OCI-LY7 (cell line): ENCODE data around the gene PCTP. TPM values are rescaled to one million over a fixed set of nuclear protein-coding genes. Genes with fewer than 3 reads are reported as not detected.

Experiments
- BruUV-seq: library from RNA; stranded (reverse); fragments of 400-500 nt; replicated peaks from 2 replicates; lab custom pipeline; 2021; lab: Mats Ljungman, UMichigan
- CTCF ChIA-PET: fragments of 300-600 bp; sonication (Branson Sonifier 250); formaldehyde crosslinking; loops from one replicate; lab custom pipeline; 2022; ENCODE audit warnings: antibody characterized with exemption; ENCODE audit not compliant: unreplicated experiment; lab: Charles Lee
- POLR2A ChIA-PET: fragments of 300-600 bp; sonication (Branson Sonifier 250); formaldehyde crosslinking; loops from one replicate; lab custom pipeline; 2022; ENCODE audit warnings: antibody characterized with exemption; lab: Charles Lee
- DNase-seq: peaks from one replicate; pipeline ENCODE4 v3.0.0-alpha.2; 2015; ENCODE audit warnings: low spot score
- H2AFZ ChIP-seq: fragments of 200-600 bp; sonication (generic), shearing (Covaris generic); 2 replicates; pipeline ENCODE4 v1.6.1; 2014; ENCODE audit warnings: mild to moderate bottlenecking, antibody characterized with exemption, low read length, moderate library complexity
- H3K27ac ChIP-seq: fragments of 200-600 bp; sonication (generic); 2 replicates; pipeline ENCODE4 v1.5.1; 2014; ENCODE audit warnings: mixed run types, low read depth, mild to moderate bottlenecking, moderate library complexity, low read length, inconsistent platforms; ENCODE audit not compliant: poor library complexity, severe bottlenecking
- H3K36me3 ChIP-seq: fragments of 200-600 bp; sonication (generic); 2 replicates; pipeline ENCODE4 v1.6.1; 2014; ENCODE audit warnings: mild to moderate bottlenecking, antibody characterized with exemption, low read length, moderate library complexity, mixed read lengths; ENCODE audit not compliant: insufficient read depth
- H3K4me1 ChIP-seq: fragments of 200-600 bp; sonication (generic); 2 replicates; pipeline ENCODE4 v1.5.1; 2014; ENCODE audit warnings: mild to moderate bottlenecking, low read length; ENCODE audit not compliant: insufficient read depth, poor library complexity, severe bottlenecking
- H3K4me2 ChIP-seq: fragments of 200-600 bp; sonication (generic); 2 replicates; pipeline ENCODE4 v1.6.1; 2014; ENCODE audit warnings: mild to moderate bottlenecking, low read length
- H3K4me3 ChIP-seq: fragments of 200-600 bp; sonication (generic); 2 replicates; pipeline ENCODE4 v1.5.1; 2014; ENCODE audit warnings: mild to moderate bottlenecking, low read depth, low read length; ENCODE audit not compliant: poor library complexity, severe bottlenecking
- H3K79me2 ChIP-seq: fragments of 200-600 bp; sonication (generic); 2 replicates; pipeline ENCODE4 v1.6.1; 2016; ENCODE audit warnings: low read depth, mild to moderate bottlenecking, low read length, moderate library complexity, mixed read lengths; ENCODE audit not compliant: insufficient read depth
- H3K9me2 ChIP-seq: fragments of 200-600 bp; sonication (generic); 2 replicates; pipeline ENCODE4 v1.6.1; 2016; ENCODE audit warnings: mild to moderate bottlenecking, low read length, mixed read lengths; ENCODE audit not compliant: insufficient read depth
- H3K9me3 ChIP-seq: fragments of 200-600 bp; sonication (generic); 2 replicates; pipeline ENCODE4 v1.6.1; 2014; ENCODE audit warnings: mild to moderate bottlenecking, mixed run types, low read length, mixed read lengths
- H4K20me1 ChIP-seq: fragments of 200-600 bp; sonication (generic); 2 replicates; pipeline ENCODE4 v1.6.1; 2014; ENCODE audit warnings: mild to moderate bottlenecking, antibody characterized with exemption, low read length, moderate library complexity, mixed read lengths; ENCODE audit not compliant: insufficient read depth
- CTCF ChIP-seq: fragments of 200-600 bp; sonication (generic); conservative IDR thresholded peaks from 2 replicates; pipeline ENCODE4 v1.5.1; 2014; ENCODE audit warnings: mild to moderate bottlenecking, antibody characterized with exemption, low read length, moderate library complexity, mixed read lengths
- EZH2phosphoT487 ChIP-seq: fragments of 200-600 bp; sonication (generic); IDR thresholded peaks from 2 replicates; pipeline ENCODE4 v1.6.1; 2018; ENCODE audit warnings: low read depth, borderline replicate concordance, mild to moderate bottlenecking, mixed run types, antibody characterized with exemption, low read length, moderate library complexity, mixed read lengths
- intact Hi-C: fragments of 100-400 bp; cut with micrococcal nuclease; formaldehyde crosslinking; loops from one replicate; pipeline ENCODE4 v1.10.0; 2022; ENCODE audit not compliant: unreplicated experiment
- total RNA-seq, 2 experiments: library from RNA; depleted of rRNA in 1 of 2; stranded (reverse); fragments of >200 nt in 1 of 2; shearing (Covaris generic) in 1 of 2; gene quantifications; 2 replicates each; pipeline ENCODE4 v1.2.3, GENCODE V29; 2014 to 2022

PCTP gene
- total RNA-seq, 2 experiments from 2014 or later: 6.1 to 9.4 TPM

- Histone ChIP-seq H2AFZ (no peak overlapping the region), H3K4me3 (no peak overlapping the region), H3K9me2 (no peaks in the 10 kb centered on the region), H3K9me3 (no peaks in the 10 kb centered on the region), H3K4me1 (no peaks in the 10 kb centered on the region), H3K4me2 (no peak overlapping the region), H3K79me2 (no peaks in the 10 kb centered on the region), H3K27ac (no peak overlapping the region), H3K36me3 (no peaks in the 10 kb centered on the region), H4K20me1 (no peaks in the 10 kb centered on the region)
- ChIA-PET CTCF (no interaction called here), POLR2A (interaction anchor here (0.6 to 1.2 kb wide), 3 partner anchors 9 to 249 kb away, joined by 3 read pairs; no protein-coding TSS in a partner anchor)
- intact Hi-C loops: no loop called here
- TF ChIP-seq CTCF: peak; percentile 25; the same call in 1 of the 2 replicates
- TF ChIP-seq EZH2phosphoT487: no peak
- DNase-seq: no peak
- no TSS peak for BruUV-seq
Measured at GRCh38 chr17:55772086-55772485, 21.2 kb downstream of the PCTP start.

DNA sequence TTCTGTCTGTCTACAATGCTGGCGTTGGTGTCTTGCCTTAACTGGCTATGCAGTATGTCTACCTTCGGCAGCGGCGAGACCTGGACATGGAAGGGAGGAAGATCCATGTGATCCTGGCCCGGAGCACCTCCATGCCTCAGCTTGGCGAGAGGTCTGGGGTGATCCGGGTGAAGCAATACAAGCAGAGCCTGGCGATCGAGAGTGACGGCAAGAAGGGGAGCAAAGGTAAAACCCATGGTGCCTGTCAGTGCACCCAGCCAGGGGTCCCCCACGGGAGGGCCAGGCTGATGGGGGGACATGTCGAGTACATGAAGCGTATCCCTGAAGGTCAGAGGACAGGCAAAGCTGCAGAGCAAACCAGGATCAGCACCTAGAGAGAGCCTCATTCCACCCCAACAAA lies 22.8 kb downstream of the PCTP start:
- H3K36me3 ChIP-seq: no peaks in the 10 kb centered on the region
- ChIA-PET CTCF (no interaction called here), POLR2A (interaction anchor here (1.2 kb wide), 1 partner anchor 8 kb away, joined by 4 read pairs; no protein-coding TSS in a partner anchor)
- DNase-seq: no peak
- no TSS peak for BruUV-seq
- no peaks in the 10 kb centered on the region for H4K20me1 ChIP-seq
- H2AFZ ChIP-seq: no peak overlapping the region
- intact Hi-C loops: no loop called here
- no peaks in the 10 kb centered on the region for H3K9me3 ChIP-seq
- H3K9me2 ChIP-seq: no peaks in the 10 kb centered on the region
- no peak overlapping the region for H3K4me2 ChIP-seq
- no peaks in the 10 kb centered on the region for H3K4me1 ChIP-seq
- no peak for TF ChIP-seq CTCF
- no peak for TF ChIP-seq EZH2phosphoT487
- H3K79me2 ChIP-seq: no peaks in the 10 kb centered on the region
- no peak overlapping the region for H3K27ac ChIP-seq
- H3K4me3 ChIP-seq: no peak overlapping the region

DNA sequence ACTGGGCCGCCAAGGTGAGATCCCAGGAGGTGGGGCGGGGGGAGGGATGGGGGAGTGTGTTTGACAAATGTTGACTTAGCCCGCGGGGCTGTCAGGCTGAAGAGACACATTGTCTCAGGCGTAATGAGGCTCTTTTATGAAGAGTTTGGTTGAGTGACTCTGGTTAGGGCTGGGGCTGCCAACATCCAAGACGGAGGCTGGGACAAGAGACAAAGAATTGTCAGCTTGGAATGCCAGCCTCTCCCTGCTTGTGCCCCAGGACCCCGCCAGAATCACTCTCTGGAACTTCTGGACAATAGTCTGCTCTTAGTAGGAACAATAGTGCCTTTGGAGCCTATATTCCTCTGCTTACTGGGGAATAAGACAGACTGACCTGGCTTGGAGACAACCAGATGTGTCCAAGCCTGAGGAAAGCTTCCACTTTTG lies 24.0 kb downstream of the PCTP start:
- ChIA-PET CTCF (no interaction called here), POLR2A (interaction anchor here (0.7 kb wide), 1 partner anchor 1518 kb away, joined by 6 read pairs; no protein-coding TSS in a partner anchor)
- H3K4me1 ChIP-seq: no peaks in the 10 kb centered on the region
- intact Hi-C loops: no loop called here
- DNase-seq: no peak
- H3K9me3 ChIP-seq: no peaks in the 10 kb centered on the region
- H3K9me2 ChIP-seq: no peaks in the 10 kb centered on the region
- no peak overlapping the region for H3K4me2 ChIP-seq
- no peaks in the 10 kb centered on the region for H3K79me2 ChIP-seq
- H3K4me3 ChIP-seq: no peak overlapping the region
- H3K36me3 ChIP-seq: no peaks in the 10 kb centered on the region
- no peak for TF ChIP-seq CTCF
- TF ChIP-seq EZH2phosphoT487: no peak
- BruUV-seq: no TSS peak
- H4K20me1 ChIP-seq: no peaks in the 10 kb centered on the region
- H3K27ac ChIP-seq: no peak overlapping the region
- no peak overlapping the region for H2AFZ ChIP-seq
